Tibial artery (tissue), 4 donors: Measurements from ENCODE around the gene RALA.

ENCODE experiments used
- DNase-seq, 2 donors: peaks; one replicate each; pipeline ENCODE4 v3.0.0-alpha.2; 2019
- H3K27ac ChIP-seq, 2 donors: fragments of 200-600 bp; sonication (generic) in 1 of 2; 1 replicate in 1 of 2; 2 replicates in 1 of 2; pipeline ENCODE4 v1.5.1; 2018 to 2019; ENCODE audit warnings: mild to moderate bottlenecking in 1 of 2
- H3K27me3 ChIP-seq, 2 donors: fragments of 200-600 bp; sonication (generic) in 1 of 2; one replicate each; pipeline versions ENCODE4 v1.5.1 to v1.6.0; 2016 to 2019
- H3K36me3 ChIP-seq, 3 donors: fragments of 200-600 bp; sonication (generic) in 2 of 3; one replicate each; pipeline ENCODE4 v1.5.1; 2016 to 2019; ENCODE audit warnings: mild to moderate bottlenecking in 2 of 3
- H3K4me1 ChIP-seq, 4 donors: fragments of 200-600 bp; sonication (generic) in 2 of 4; 1 replicate in 3 of 4; 2 replicates in 1 of 4; pipeline ENCODE4 v1.5.1; 2016 to 2019
- H3K4me3 ChIP-seq, 2 donors: fragments of 200-600 bp; sonication (generic) in 1 of 2; 1 replicate in 1 of 2; 2 replicates in 1 of 2; pipeline ENCODE4 v1.5.1; 2018 to 2019; ENCODE audit warnings: mild to moderate bottlenecking in 2 of 2
- H3K9me3 ChIP-seq, 3 donors: fragments of 200-600 bp; sonication (generic) in 1 of 3; one replicate each; pipeline ENCODE4 v1.5.1; 2016 to 2019
- intact Hi-C: fragments of 100-400 bp; cut with DNase I; formaldehyde crosslinking; loops from one replicate; pipeline ENCODE4 v1.15.0; 2023; ENCODE audit warnings: low total_unique reads
- TF ChIP-seq, protein P1 (sequence below), 2 experiments: fragments of 200-600 bp in 1 of 2; fragments of 450-650 bp in 1 of 2; IDR thresholded peaks; one replicate each; pipeline ENCODE4 v1.5.1; 2017 to 2019; ENCODE audit warnings: antibody characterized with exemption in 2 of 2, mild to moderate bottlenecking in 1 of 2, moderate library complexity in 1 of 2

RALA gene

DNA sequence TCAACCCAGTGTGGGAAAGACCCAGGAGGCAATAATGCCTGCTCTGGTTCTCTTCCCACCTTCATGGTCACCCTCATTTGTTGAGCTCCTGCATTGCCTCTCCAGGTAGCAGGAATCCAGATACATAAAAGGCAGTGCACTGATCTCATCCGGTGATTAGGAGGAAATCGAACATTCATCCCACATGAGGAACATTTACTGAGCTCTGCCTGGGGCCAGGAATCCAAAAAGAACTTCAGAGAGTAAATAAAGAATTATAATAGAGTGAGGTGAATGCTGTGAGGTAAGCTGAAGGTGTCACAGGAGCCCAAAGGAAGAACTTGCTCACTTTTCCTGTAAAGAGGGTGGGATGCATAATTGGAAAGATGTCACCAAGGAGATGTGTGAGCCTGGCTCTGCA is 121.2 kb downstream of the RALA start:
- Histone ChIP-seq H3K36me3 (no peaks in the 10 kb centered on the region), H3K9me3 (no peaks in the 10 kb centered on the region), H3K4me1 (no peaks in the 10 kb centered on the region), H3K4me3 (no peak overlapping the region), H3K27ac (no peak overlapping the region), H3K27me3 (no peaks in the 10 kb centered on the region)
- TF ChIP-seq, protein P1, sequence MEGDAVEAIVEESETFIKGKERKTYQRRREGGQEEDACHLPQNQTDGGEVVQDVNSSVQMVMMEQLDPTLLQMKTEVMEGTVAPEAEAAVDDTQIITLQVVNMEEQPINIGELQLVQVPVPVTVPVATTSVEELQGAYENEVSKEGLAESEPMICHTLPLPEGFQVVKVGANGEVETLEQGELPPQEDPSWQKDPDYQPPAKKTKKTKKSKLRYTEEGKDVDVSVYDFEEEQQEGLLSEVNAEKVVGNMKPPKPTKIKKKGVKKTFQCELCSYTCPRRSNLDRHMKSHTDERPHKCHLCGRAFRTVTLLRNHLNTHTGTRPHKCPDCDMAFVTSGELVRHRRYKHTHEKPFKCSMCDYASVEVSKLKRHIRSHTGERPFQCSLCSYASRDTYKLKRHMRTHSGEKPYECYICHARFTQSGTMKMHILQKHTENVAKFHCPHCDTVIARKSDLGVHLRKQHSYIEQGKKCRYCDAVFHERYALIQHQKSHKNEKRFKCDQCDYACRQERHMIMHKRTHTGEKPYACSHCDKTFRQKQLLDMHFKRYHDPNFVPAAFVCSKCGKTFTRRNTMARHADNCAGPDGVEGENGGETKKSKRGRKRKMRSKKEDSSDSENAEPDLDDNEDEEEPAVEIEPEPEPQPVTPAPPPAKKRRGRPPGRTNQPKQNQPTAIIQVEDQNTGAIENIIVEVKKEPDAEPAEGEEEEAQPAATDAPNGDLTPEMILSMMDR (IDR thresholded peaks at IDR 0.05): no peak
- DNase-seq: no peak
- intact Hi-C loops: loop anchor here (1.0 kb wide), 1 partner anchor 164 kb away; no protein-coding TSS in a partner anchor

DNA sequence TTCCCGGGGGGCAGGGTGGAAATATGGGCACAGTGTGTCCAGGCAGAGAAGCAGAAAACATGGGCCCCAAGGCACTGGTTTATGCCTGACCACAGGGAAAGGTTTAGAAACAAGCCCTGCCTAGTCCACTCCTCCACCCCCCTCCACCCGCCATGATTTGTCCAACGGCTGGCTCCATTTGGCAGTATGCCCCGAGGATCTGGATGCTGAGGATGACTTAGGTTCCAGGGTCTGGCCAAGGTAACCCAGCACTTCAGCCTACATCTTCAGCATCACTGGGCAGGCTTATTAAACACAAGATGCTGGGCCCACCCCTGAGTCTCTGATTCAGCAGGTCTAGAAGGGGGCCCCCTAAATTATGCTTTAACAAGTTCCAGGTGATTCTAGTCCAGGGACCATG is 121.9 kb downstream of the RALA start:
- H3K36me3 ChIP-seq: no peaks in the 10 kb centered on the region
- intact Hi-C loops: loop anchor here (1.0 kb wide), 1 partner anchor 165 kb away; no protein-coding TSS in a partner anchor
- TF ChIP-seq, protein P1 (IDR thresholded peaks at IDR 0.05): no peak
- no peaks in the 10 kb centered on the region for H3K4me1 ChIP-seq
- H3K9me3 ChIP-seq: no peaks in the 10 kb centered on the region
- H3K27me3 ChIP-seq: no peaks in the 10 kb centered on the region
- no peak for DNase-seq
- no peak overlapping the region for H3K4me3 ChIP-seq
- no peak overlapping the region for H3K27ac ChIP-seq

DNA sequence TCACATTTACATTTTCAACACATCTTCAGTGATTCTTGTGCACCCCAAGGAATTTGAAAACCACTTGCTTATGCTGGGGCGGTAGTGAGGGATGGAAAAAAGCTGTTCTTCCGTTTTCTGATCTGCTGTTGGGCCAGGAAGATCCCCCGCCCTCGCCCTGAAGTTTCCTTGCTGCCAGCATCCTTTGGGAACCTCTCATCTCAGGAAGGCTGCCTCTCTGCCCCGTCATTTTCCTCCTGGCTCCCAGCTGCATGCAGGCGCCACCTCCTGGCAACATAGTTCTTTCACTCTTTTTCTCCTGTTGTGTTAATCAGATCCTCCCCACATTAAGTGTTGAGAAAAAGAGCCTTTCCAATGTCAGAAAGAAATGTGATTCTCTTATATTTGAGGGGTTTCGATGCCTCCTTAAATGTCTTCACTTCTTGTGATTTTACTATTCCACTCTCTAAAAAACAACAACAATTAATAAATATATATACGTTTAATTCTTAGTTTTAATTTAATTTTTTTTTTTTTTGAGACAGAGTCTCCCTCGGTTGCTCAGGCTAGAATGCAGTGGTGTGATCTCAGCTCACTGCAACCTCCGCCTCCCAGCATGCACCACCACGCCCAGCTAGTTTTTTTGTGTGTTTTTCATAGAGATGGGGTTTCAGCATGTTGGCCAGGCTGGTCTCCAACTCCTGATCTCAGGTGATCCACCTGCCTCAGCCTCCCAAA is 122.9 kb downstream of the RALA start:
- intact Hi-C loops: no loop called here
- H3K4me3 ChIP-seq: no peak overlapping the region

DNA sequence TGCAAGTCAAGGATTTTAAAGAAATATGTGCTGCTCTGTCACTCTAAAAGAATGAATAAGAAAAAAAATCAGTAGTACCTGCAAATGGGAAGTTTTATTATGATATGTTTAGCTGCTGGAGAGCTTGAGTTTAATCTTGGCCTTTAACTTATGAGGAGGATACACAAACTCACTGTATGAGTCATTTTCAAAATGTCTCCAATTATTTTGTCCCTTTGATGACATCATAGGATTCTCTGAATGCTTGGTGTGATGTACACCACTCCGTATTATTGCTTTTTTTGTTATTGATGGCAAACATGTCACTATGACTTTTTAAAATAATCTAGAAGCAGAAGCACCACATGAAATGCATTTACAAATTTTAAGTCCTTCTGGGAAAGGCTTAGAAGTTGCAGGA is 125.8 kb downstream of the RALA start:
- no peaks in the 10 kb centered on the region for H3K9me3 ChIP-seq
- TF ChIP-seq, protein P1 (IDR thresholded peaks at IDR 0.05): no peak
- no peak for DNase-seq
- no peaks in the 10 kb centered on the region for H3K27me3 ChIP-seq
- H3K4me1 ChIP-seq: peaks cover 0 to 6% (median 5%) of the 10 kb centered on the region in 4 donors
- H3K4me3 ChIP-seq: no peak overlapping the region
- intact Hi-C loops: no loop called here
- no peaks in the 10 kb centered on the region for H3K36me3 ChIP-seq
- no peak overlapping the region for H3K27ac ChIP-seq

More for the DNA sequence above, 122.9 kb downstream of the RALA start:
- H3K9me3 ChIP-seq: no peaks in the 10 kb centered on the region
- no peak overlapping the region for H3K27ac ChIP-seq
- no peaks in the 10 kb centered on the region for H3K27me3 ChIP-seq
- H3K4me1 ChIP-seq: no peaks in the 10 kb centered on the region
- DNase-seq: peak; percentile 82
- H3K36me3 ChIP-seq: no peaks in the 10 kb centered on the region
- TF ChIP-seq, protein P1 (IDR thresholded peaks at IDR 0.05): peak; percentile 77 to 79

DNA sequence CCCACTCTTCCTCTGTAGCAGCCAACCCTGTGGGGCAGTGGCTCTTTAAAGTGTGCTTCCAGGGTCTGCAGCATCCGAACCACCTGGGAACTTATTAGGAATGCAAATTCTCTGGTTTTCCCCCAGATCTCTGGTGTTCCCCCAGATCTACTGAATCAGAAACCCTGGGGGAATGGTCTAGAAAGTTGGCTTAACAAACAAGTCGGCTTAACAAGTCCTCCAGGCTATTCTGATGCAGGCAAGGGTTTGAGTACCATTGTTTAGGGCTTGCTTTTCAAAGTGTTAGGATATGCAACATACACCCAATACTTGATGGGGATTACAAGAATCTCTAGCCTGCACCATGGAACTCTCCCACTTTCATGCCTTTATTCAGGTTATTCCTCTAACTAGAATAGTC is 126.3 kb downstream of the RALA start:
- TF ChIP-seq, protein P1 (IDR thresholded peaks at IDR 0.05): no peak
- H3K4me3 ChIP-seq: no peak overlapping the region
- H3K36me3 ChIP-seq: no peaks in the 10 kb centered on the region
- intact Hi-C loops: no loop called here
- H3K27me3 ChIP-seq: no peaks in the 10 kb centered on the region
- no peaks in the 10 kb centered on the region for H3K9me3 ChIP-seq
- no peak overlapping the region for H3K27ac ChIP-seq
- H3K4me1 ChIP-seq: peaks cover 0 to 12% (median 9%) of the 10 kb centered on the region in 4 donors
- DNase-seq: no peak
